HCT116 (cell line): ENCODE measurements around the gene HMCN1. TPM values are rescaled to one million over a fixed set of nuclear protein-coding genes. Genes with fewer than 3 reads are reported as not detected.

ENCODE experiments used
- ATAC-seq: fragments of 200-7000 bp; cut with Tn5 transposase; 2 replicates; pipeline ENCODE4 v1.9.1; 2020; ENCODE audit warnings: mild to moderate bottlenecking, moderate library complexity
- BruUV-seq: library from RNA; stranded (reverse); fragments of 400-500 nt; replicated peaks from 2 replicates; lab custom pipeline; 2021; lab: Mats Ljungman, UMichigan
- CTCF ChIA-PET: fragments of 300-600 bp; sonication (Branson Sonifier 250); formaldehyde crosslinking; loops from one replicate; lab custom pipeline; 2021; ENCODE audit warnings: antibody characterized with exemption; lab: Charles Lee
- POLR2A ChIA-PET: fragments of 300-600, 350-600 bp; sonication (Branson Sonifier 250); formaldehyde crosslinking; loops from one replicate; lab custom pipeline; 2021; ENCODE audit warnings: antibody characterized with exemption; lab: Charles Lee
- RAD21 ChIA-PET, 2 experiments: fragments of 300-600 bp; sonication (Branson Sonifier 250); formaldehyde crosslinking; loops; one replicate each; lab custom pipeline; 2023; ENCODE audit warnings: low total read pairs in 2 of 2; ENCODE audit not compliant: uncharacterized antibody in 2 of 2, unreplicated experiment in 2 of 2, low non-redundant PET in 1 of 2; lab: Charles Lee
- DNase-seq: peaks from one replicate; pipeline ENCODE4 v3.0.0-alpha.2; 2010; ENCODE audit warnings: low read depth, low spot score
- H2AFZ ChIP-seq: fragments of 200-600 bp; shearing (Covaris generic), sonication (generic); 2 replicates; pipeline ENCODE4 v1.6.1; 2017; ENCODE audit warnings: low read depth, mixed run types, mixed read lengths, antibody characterized with exemption, low read length; ENCODE audit not compliant: poor library complexity, severe bottlenecking
- H3K27ac ChIP-seq: 2 replicates; pipeline ENCODE4 v1.5.1; 2012; ENCODE audit warnings: low read depth, low read length
- H3K27me3 ChIP-seq: fragments of 200-600 bp; sonication (generic); 2 replicates; pipeline ENCODE4 v1.6.1; 2016; ENCODE audit warnings: mixed run types, low read length, mixed read lengths; ENCODE audit not compliant: insufficient read depth
- H3K36me3 ChIP-seq, 2 experiments: fragments of 200-500 bp in 1 of 2; fragments of 200-600 bp in 1 of 2; sonication (Bioruptor generic) in 1 of 2; sonication (generic) in 1 of 2; 2 replicates each; pipeline versions ENCODE4 v1.5.1 to v1.6.1; 2014 to 2016; ENCODE audit warnings: low read length in 2 of 2, inconsistent platforms in 1 of 2, mixed read lengths in 1 of 2, mixed run types in 1 of 2; ENCODE audit not compliant: insufficient read depth in 2 of 2, control insufficient read depth in 1 of 2
- H3K4me1 ChIP-seq, 2 experiments: fragments of 200-600 bp in 1 of 2; sonication (generic) in 1 of 2; 2 replicates each; pipeline versions ENCODE4 v1.5.1 to v1.6.1; 2012 to 2017; ENCODE audit warnings: low read length in 2 of 2, inconsistent platforms in 1 of 2, mild to moderate bottlenecking in 1 of 2, mixed read lengths in 1 of 2, mixed run types in 1 of 2, moderate library complexity in 1 of 2; ENCODE audit not compliant: insufficient read depth in 2 of 2, control insufficient read depth in 1 of 2
- H3K4me2 ChIP-seq: fragments of 200-600 bp; sonication (generic); 2 replicates; pipeline ENCODE4 v1.6.1; 2017; ENCODE audit warnings: mixed run types, low read length, mixed read lengths
- H3K4me3 ChIP-seq, 2 experiments: fragments of 200-600 bp in 1 of 2; sonication (generic) in 1 of 2; replicated peaks in 1 of 2; 2 replicates each; pipeline ENCODE4 v1.5.1; 2011 to 2016; ENCODE audit warnings: low read length in 2 of 2, control low read depth in 1 of 2, low read depth in 1 of 2, mild to moderate bottlenecking in 1 of 2, mixed read lengths in 1 of 2, mixed run types in 1 of 2
- H3K79me2 ChIP-seq: fragments of 200-600 bp; sonication (generic); 2 replicates; pipeline ENCODE4 v1.6.1; 2017; ENCODE audit warnings: mild to moderate bottlenecking, mixed run types, low read length, moderate library complexity, mixed read lengths; ENCODE audit not compliant: insufficient read depth
- H3K9ac ChIP-seq: fragments of 200-600 bp; sonication (generic); 2 replicates; pipeline ENCODE4 v1.6.1; 2016; ENCODE audit warnings: low read length, mixed read lengths
- H3K9me2 ChIP-seq: fragments of 200-600 bp; sonication (generic), shearing (Covaris generic); 2 replicates; pipeline ENCODE4 v1.6.1; 2017; ENCODE audit warnings: mixed run types, mild to moderate bottlenecking, moderate library complexity; ENCODE audit not compliant: insufficient read depth
- H3K9me3 ChIP-seq, 2 experiments: fragments of 200-500 bp in 1 of 2; fragments of 200-600 bp in 1 of 2; sonication (Bioruptor generic) in 1 of 2; sonication (generic) in 1 of 2; 2 replicates each; pipeline ENCODE4 v1.6.1; 2014 to 2017; ENCODE audit warnings: low read length in 2 of 2, mixed read lengths in 2 of 2, inconsistent platforms in 1 of 2, low read depth in 1 of 2, mild to moderate bottlenecking in 1 of 2, mixed run types in 1 of 2, moderate library complexity in 1 of 2; ENCODE audit not compliant: control insufficient read depth in 1 of 2, insufficient read depth in 1 of 2
- H4K20me1 ChIP-seq: fragments of 200-600 bp; sonication (generic), shearing (Covaris generic); 2 replicates; pipeline ENCODE4 v1.6.1; 2017; ENCODE audit warnings: mixed run types, mild to moderate bottlenecking, moderate library complexity; ENCODE audit not compliant: insufficient read depth
- CEBPB ChIP-seq: IDR thresholded peaks from 2 replicates; pipeline ENCODE4 v1.6.1; 2012; ENCODE audit warnings: low read depth
- EGR1 ChIP-seq: IDR thresholded peaks from 2 replicates; pipeline ENCODE4 v1.6.1; 2012; ENCODE audit warnings: low read depth
- ELF1 ChIP-seq: IDR thresholded peaks from 2 replicates; pipeline ENCODE4 v1.6.1; 2012; ENCODE audit warnings: low read depth, borderline replicate concordance
- FOSL1 ChIP-seq: IDR thresholded peaks from 2 replicates; pipeline ENCODE4 v1.6.1; 2012; ENCODE audit warnings: low read depth
- MAX ChIP-seq: IDR thresholded peaks from 2 replicates; pipeline ENCODE4 v1.6.1; 2012
- RAD21 ChIP-seq: IDR thresholded peaks from 2 replicates; pipeline ENCODE4 v1.6.1; 2012; ENCODE audit warnings: low read depth, mild to moderate bottlenecking
- SP1 ChIP-seq: IDR thresholded peaks from 2 replicates; pipeline ENCODE4 v1.6.1; 2012; ENCODE audit warnings: low read depth
- TCF7L2 ChIP-seq: IDR thresholded peaks from 2 replicates; pipeline ENCODE4 v1.7.0; 2011; ENCODE audit warnings: borderline replicate concordance, inconsistent platforms; ENCODE audit not compliant: insufficient read depth, insufficient read length; ENCODE audit errors: extremely low read depth
- ZFX ChIP-seq: fragments of 450-650 bp; IDR thresholded peaks from 2 replicates; pipeline ENCODE4 v1.6.1; 2017
- ZNF274 ChIP-seq: fragments of 200-500 bp; sonication (Bioruptor generic); IDR thresholded peaks from 2 replicates; pipeline ENCODE4 v1.6.1; 2014; ENCODE audit warnings: mild to moderate bottlenecking, low read depth, low read length, inconsistent platforms
- intact Hi-C: fragments of 100-400 bp; cut with micrococcal nuclease; formaldehyde crosslinking; loops from 2 replicates; pipeline ENCODE4 v1.10.0; 2022
- total RNA-seq: library from RNA; stranded (reverse); gene quantifications from one replicate; pipeline ENCODE4 v1.2.1, GENCODE V29; 2021; ENCODE audit not compliant: unreplicated experiment

HMCN1 gene
- total RNA-seq, 1 experiment from 2014 or later: 0.59 TPM

DNA sequence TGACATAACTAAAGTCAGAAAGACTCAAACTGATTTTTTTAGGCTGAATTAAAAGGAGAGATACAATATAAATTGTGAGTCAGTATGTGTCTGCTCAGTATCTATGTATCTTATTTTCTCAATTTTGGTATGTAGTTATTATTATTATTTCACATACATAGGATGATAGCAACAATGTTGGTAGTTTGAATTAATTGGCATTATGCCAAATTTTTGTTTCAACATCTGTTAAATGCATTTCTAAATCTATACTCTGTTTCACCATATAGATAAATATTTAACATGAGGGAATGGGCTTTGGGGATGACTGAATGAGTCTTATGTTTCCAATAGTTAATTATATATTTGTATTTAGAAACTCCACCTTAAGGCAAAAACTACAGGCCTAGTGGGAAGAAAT is 12.6 kb upstream of the HMCN1 start:
- H3K4me1 ChIP-seq: peaks cover 0 to 7% of the 10 kb centered on the region in 2 experiments; a peak in 3 of 4 replicates
- no peak overlapping the region for H2AFZ ChIP-seq
- no peak for ATAC-seq
- no TSS peak for BruUV-seq
- no peak overlapping the region for H3K4me3 ChIP-seq
- intact Hi-C loops: no loop called here
- H4K20me1 ChIP-seq: no peaks in the 10 kb centered on the region
- POLR2A ChIA-PET: interaction anchor here (1.4 kb wide), 1 partner anchor 12 kb away, joined by 3 read pairs; the partner anchor contains the start of gene HMCN1
- no peaks in the 10 kb centered on the region for H3K9me2 ChIP-seq
- H3K9me3 ChIP-seq: no peaks in the 10 kb centered on the region
- no peak overlapping the region for H3K27ac ChIP-seq
- no peak overlapping the region for H3K9ac ChIP-seq
- TF ChIP-seq SP1: no peak
- no peak for TF ChIP-seq RAD21
- TF ChIP-seq ZFX: no peak
- no peak overlapping the region for H3K4me2 ChIP-seq
- H3K36me3 ChIP-seq: no peaks in the 10 kb centered on the region
- CTCF ChIA-PET: interaction anchor here (0.7 to 3.5 kb wide), 14 partner anchors 7 to 1692 kb away, joined by 3 to 30 read pairs (median 8); partner anchors contain the start of gene HMCN1
- RAD21 ChIA-PET: interaction anchor here in 1 of 2 experiments (0.6 to 1.0 kb wide), 2 partner anchors 347 to 434 kb away, joined by 3 read pairs; no protein-coding TSS in a partner anchor
- H3K79me2 ChIP-seq: no peaks in the 10 kb centered on the region
- DNase-seq: no peak
- no peaks in the 10 kb centered on the region for H3K27me3 ChIP-seq

GRCh38 chr1:185722098-185722497 is 12.1 kb upstream of the HMCN1 start:
- intact Hi-C loops: no loop called here
- H3K9ac ChIP-seq: no peak overlapping the region
- H2AFZ ChIP-seq: no peak overlapping the region
- ChIA-PET CTCF (interaction anchor here (2.8 to 3.5 kb wide), 2 partner anchors 12 to 491 kb away, joined by 23 to 30 read pairs; partner anchors contain the start of gene HMCN1), POLR2A (no interaction called here), RAD21 (no interaction called here)
- H3K9me3 ChIP-seq: no peaks in the 10 kb centered on the region
- DNase-seq: no peak
- H3K4me3 ChIP-seq: no peak overlapping the region
- no peaks in the 10 kb centered on the region for H3K36me3 ChIP-seq
- peaks cover 0 to 7% of the 10 kb centered on the region in 2 experiments; a peak in 3 of 4 replicates for H3K4me1 ChIP-seq
- TF ChIP-seq TCF7L2 (no peak), CEBPB (no peak), ZFX (no peak), FOSL1 (no peak), EGR1 (no peak), SP1 (no peak), ELF1 (no peak), MAX (no peak), ZNF274 (no peak)
- TF ChIP-seq, all 23 proteins: peak for 0
- Histone ChIP-seq H3K4me2 (no peak overlapping the region), H3K79me2 (no peaks in the 10 kb centered on the region), H3K27me3 (no peaks in the 10 kb centered on the region), H3K9me2 (no peaks in the 10 kb centered on the region), H4K20me1 (no peaks in the 10 kb centered on the region), H3K27ac (no peak overlapping the region)
- BruUV-seq: no TSS peak
- no peak for ATAC-seq
